Skeletal muscle tissue (tissue), 4 donors: ENCODE measurements around the gene RGS7. TPM values are rescaled to one million over a fixed set of nuclear protein-coding genes. Genes with fewer than 3 reads are reported as not detected.

ENCODE experiments used
- H3K27ac ChIP-seq: one replicate; pipeline ENCODE4 v1.7.0; 2013; ENCODE audit warnings: mild to moderate bottlenecking, low read depth, low read length, inconsistent platforms
- H3K27me3 ChIP-seq, 3 donors: one replicate each; pipeline ENCODE4 v1.7.0; 2013; ENCODE audit warnings: low read length in 3 of 3; ENCODE audit not compliant: control insufficient read depth in 3 of 3, insufficient read depth in 3 of 3
- H3K36me3 ChIP-seq, 3 donors: one replicate each; pipeline ENCODE4 v1.7.0; 2013; ENCODE audit warnings: low read length in 3 of 3; ENCODE audit not compliant: control insufficient read depth in 3 of 3, insufficient read depth in 3 of 3
- H3K4me1 ChIP-seq, 3 donors: one replicate each; pipeline ENCODE4 v1.7.0; 2013; ENCODE audit warnings: low read length in 3 of 3, mild to moderate bottlenecking in 3 of 3; ENCODE audit not compliant: control insufficient read depth in 3 of 3, insufficient read depth in 3 of 3
- H3K4me3 ChIP-seq, 3 donors: one replicate each; pipeline ENCODE4 v1.7.0; 2013; ENCODE audit warnings: low read length in 3 of 3
- H3K9ac ChIP-seq, 3 donors: one replicate each; pipeline ENCODE4 v1.7.0; 2013; ENCODE audit warnings: low read length in 3 of 3, mild to moderate bottlenecking in 3 of 3, moderate library complexity in 2 of 3, low read depth in 1 of 3
- H3K9me3 ChIP-seq, 3 donors: one replicate each; pipeline ENCODE4 v1.7.0; 2013; ENCODE audit warnings: low read length in 3 of 3; ENCODE audit not compliant: control insufficient read depth in 3 of 3
- total RNA-seq: library from RNA; depleted of rRNA; stranded (reverse); fragments of >200 nt; gene quantifications from one replicate; pipeline ENCODE4 v1.2.3, GENCODE V29; 2014
- donor health status: Osteomylitis.

RGS7 gene
- total RNA-seq, 1 donor from 2014 or later, result not detected

DNA sequence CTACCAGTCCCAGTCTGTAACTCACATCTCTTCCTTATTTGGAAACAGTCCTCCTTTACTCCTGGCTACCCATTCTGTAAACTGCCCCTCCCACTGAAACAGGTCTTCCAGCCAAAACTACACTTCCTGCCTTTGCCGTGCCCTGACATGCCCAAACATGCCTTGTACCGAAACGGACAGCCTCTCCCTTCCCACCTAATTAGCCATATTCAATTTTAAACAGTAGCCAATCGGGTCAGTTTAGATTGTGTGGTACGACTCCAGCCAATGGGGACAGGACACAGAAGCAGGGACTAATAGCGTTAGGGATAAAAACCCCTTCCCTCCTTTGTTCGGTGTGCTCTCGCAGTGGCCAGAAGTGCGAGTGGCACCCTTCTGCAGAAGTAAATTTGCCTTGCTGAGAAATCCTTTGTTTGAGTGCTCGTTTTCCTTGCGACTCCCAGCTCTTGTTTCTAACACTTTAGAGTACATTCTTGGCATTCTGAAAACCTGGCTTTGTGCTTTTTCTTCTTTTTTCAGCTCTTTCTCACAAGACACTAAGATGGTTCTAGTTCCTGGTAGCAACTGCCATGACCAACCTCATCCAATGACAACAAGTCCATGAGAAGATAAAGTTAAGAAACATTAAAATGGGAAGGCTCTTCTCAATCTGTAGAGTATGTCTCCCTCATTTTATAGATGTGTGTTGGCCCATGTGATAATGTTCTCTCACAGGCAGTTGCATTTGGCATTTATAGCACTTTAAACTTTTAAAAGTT lies 419.9 kb downstream of the RGS7 start:
- H3K9me3 ChIP-seq, result peaks cover 3 to 6% (median 5%) of the 10 kb centered on the region in 3 donors
- no peaks in the 10 kb centered on the region for H3K4me1 ChIP-seq
- H3K27me3 ChIP-seq, result no peaks in the 10 kb centered on the region
- no peaks in the 10 kb centered on the region for H3K36me3 ChIP-seq
- no peak overlapping the region for H3K27ac ChIP-seq
- no peak overlapping the region for H3K4me3 ChIP-seq
- no peak overlapping the region for H3K9ac ChIP-seq

DNA sequence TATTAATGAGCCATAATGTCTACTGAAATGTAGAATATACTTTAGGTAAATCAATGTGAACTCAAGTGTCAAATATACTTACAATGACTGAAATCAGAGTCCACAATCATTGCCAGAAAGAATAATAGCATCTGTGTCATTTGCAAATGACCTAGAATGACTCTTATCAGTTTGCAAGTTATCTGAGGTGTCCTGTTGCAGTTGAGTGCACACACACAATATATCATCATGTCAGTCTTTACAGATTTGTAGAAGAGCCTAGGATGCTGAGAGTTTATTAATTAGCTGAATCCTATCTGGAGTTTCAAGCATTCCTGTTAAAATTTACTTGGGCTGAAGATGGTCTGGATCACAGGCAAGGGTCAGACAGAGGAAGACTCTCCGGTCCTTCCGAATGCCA lies 421.1 kb downstream of the RGS7 start:
- H3K9me3 ChIP-seq, result peaks cover 3 to 6% (median 5%) of the 10 kb centered on the region in 3 donors
- H3K4me1 ChIP-seq, result no peaks in the 10 kb centered on the region
- H3K4me3 ChIP-seq, result no peak overlapping the region
- H3K9ac ChIP-seq, result no peak overlapping the region
- no peaks in the 10 kb centered on the region for H3K27me3 ChIP-seq
- no peaks in the 10 kb centered on the region for H3K36me3 ChIP-seq
- no peak overlapping the region for H3K27ac ChIP-seq

DNA sequence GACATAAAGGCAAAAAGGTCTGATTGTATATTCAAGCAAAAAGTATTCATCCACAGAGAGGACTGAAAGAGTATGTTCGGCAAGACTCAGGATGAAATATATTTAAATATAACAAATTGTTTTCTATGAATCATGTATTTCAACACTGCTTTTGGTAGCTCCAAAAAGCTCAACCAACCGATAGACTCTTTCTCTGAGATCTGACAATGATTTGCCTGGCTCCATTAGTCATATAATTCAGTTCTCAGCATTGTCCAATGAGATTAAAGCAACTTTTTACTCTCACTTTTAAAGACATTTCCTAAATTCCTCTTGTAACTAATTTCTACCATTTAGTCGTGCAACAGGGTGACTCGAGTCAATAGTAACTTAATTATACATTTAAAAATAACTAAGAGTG lies 426.0 kb downstream of the RGS7 start:
- no peaks in the 10 kb centered on the region for H3K36me3 ChIP-seq

DNA sequence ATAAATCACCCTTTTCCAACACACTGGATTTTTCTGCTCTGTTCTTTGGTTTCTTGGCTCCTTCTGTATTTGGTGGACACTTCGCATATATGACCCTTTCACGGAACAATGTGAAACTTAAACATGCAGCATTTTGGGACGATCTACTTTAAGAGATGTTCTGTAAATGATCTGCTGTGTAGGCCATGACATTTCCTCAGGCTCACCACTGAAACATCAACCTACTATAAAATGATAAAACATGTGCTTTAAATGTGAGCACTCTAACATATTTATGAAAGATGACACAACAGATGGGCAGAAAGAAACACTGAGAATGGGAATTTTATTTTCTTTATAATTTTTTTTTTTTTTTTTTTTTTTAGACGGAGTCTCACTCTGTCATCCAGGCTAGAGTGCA lies 428.7 kb downstream of the RGS7 start:
- Histone ChIP-seq H3K36me3 (no peaks in the 10 kb centered on the region), H3K27ac (no peak overlapping the region), H3K27me3 (no peaks in the 10 kb centered on the region), H3K9me3 (no peaks in the 10 kb centered on the region), H3K9ac (no peak overlapping the region), H3K4me1 (no peaks in the 10 kb centered on the region), H3K4me3 (no peak overlapping the region)

More for the DNA sequence above, 426.0 kb downstream of the RGS7 start:
- Histone ChIP-seq H3K4me1 (no peaks in the 10 kb centered on the region), H3K27ac (no peak overlapping the region), H3K9ac (no peak overlapping the region), H3K27me3 (no peaks in the 10 kb centered on the region), H3K9me3 (peaks cover 0 to 2% (median 0%) of the 10 kb centered on the region in 3 donors), H3K4me3 (no peak overlapping the region)

DNA sequence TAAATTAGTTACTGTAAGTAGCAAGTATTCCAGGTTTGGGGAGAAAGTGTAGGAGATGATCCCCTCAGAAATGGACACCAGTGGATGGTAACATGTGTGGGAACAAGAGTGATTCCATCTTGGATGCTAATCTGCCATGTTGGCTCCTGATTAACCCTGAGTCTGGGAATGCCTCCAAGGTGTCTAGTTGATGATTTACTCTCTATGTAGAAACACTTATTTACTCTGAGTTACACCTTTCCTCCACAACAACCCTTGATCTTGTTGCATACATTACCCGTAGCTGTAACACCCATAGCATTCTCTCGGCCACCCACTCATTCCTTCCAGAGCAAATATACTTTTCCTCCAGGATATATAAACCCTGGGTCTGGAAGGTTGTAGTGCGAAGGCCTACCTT lies 429.2 kb downstream of the RGS7 start:
- Histone ChIP-seq H3K4me3 (no peak overlapping the region), H3K27ac (no peak overlapping the region), H3K36me3 (no peaks in the 10 kb centered on the region), H3K4me1 (no peaks in the 10 kb centered on the region), H3K9ac (no peak overlapping the region), H3K9me3 (no peaks in the 10 kb centered on the region), H3K27me3 (no peaks in the 10 kb centered on the region)

DNA sequence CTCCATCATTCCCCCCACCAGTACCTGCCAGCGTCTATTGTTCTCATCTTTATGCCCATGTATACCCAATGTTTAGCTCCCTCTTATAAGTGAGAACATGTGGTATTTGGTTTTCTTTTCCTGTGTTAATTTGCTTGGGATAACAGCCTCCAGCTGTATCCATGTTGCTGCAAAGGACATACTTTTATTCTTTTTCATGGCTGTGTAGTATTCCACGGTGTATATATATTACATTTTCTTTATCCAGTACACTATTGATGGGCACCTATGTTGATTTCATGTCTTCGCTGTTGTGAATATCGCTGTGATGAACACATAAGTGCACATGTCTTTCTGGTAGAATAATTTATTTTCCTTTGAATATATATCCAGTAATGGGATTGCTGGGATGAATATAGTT lies 431.7 kb downstream of the RGS7 start:
- no peaks in the 10 kb centered on the region for H3K4me1 ChIP-seq
- no peak overlapping the region for H3K27ac ChIP-seq
- no peaks in the 10 kb centered on the region for H3K9me3 ChIP-seq
- H3K27me3 ChIP-seq, result no peaks in the 10 kb centered on the region
- H3K36me3 ChIP-seq, result no peaks in the 10 kb centered on the region
- no peak overlapping the region for H3K4me3 ChIP-seq
- H3K9ac ChIP-seq, result no peak overlapping the region

DNA sequence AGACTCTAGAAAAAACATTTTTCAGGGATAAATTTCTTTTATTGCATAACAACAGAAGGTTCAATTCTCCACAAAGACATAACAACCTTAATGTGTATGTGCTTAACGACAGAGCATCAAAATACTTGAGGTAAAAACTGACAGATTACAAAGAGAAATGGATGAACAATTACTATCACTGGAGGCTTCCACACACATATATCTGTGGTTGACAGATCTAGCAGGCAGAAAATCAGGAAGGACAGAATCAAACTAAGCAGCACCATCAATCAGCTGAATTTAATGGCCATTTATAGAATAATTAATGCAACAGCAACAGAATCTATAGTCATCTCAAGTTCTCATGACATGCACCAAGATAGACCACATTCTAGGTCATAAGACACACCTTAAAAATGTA lies 439.0 kb downstream of the RGS7 start:
- Histone ChIP-seq H3K4me3 (no peak overlapping the region), H3K36me3 (no peaks in the 10 kb centered on the region), H3K9ac (no peak overlapping the region), H3K27me3 (no peaks in the 10 kb centered on the region), H3K27ac (no peak overlapping the region), H3K9me3 (no peaks in the 10 kb centered on the region), H3K4me1 (no peaks in the 10 kb centered on the region)

DNA sequence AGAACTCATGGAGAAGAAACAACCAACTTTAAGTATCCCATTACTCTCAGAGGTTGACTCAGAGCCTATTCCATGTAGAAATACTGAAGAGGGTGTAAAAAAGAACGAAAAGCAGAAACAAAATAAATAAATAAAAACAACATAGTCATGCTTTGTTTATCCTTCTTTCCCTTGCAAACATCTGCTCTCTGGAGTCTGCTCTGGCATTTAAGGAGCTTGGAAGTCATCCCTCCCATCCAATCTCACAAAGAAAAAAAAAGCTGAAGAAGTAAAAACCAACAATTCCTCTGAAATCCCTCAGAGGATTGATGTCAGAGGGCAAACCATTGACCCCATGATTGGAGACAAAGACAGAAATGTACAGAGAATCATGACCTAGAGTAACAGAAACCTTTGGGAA lies 442.5 kb downstream of the RGS7 start:
- Histone ChIP-seq H3K36me3 (no peaks in the 10 kb centered on the region), H3K4me3 (no peak overlapping the region), H3K4me1 (no peaks in the 10 kb centered on the region), H3K27ac (no peak overlapping the region), H3K9ac (no peak overlapping the region), H3K27me3 (no peaks in the 10 kb centered on the region), H3K9me3 (no peaks in the 10 kb centered on the region)

DNA sequence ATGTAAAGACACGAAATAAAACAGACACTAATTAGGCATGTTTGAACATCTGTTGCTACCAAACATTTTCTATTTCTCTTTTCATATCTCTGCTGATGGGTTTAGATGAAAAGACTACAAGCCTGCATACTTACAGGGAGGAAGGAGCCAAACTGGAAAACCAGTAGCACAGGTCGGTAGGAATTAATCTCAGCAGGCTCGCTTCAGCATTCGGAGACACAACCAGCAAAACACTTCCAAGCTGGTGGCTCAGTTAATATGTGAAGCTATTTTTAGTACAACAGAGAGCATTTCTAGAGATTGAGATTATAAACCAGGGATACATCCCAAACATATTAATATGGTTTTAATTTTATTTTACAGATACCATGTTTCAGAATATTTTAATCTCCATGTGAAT lies 444.2 kb downstream of the RGS7 start:
- no peak overlapping the region for H3K27ac ChIP-seq
- H3K27me3 ChIP-seq, result no peaks in the 10 kb centered on the region
- no peaks in the 10 kb centered on the region for H3K4me1 ChIP-seq
- H3K4me3 ChIP-seq, result no peak overlapping the region
- no peak overlapping the region for H3K9ac ChIP-seq
- no peaks in the 10 kb centered on the region for H3K9me3 ChIP-seq
- no peaks in the 10 kb centered on the region for H3K36me3 ChIP-seq

DNA sequence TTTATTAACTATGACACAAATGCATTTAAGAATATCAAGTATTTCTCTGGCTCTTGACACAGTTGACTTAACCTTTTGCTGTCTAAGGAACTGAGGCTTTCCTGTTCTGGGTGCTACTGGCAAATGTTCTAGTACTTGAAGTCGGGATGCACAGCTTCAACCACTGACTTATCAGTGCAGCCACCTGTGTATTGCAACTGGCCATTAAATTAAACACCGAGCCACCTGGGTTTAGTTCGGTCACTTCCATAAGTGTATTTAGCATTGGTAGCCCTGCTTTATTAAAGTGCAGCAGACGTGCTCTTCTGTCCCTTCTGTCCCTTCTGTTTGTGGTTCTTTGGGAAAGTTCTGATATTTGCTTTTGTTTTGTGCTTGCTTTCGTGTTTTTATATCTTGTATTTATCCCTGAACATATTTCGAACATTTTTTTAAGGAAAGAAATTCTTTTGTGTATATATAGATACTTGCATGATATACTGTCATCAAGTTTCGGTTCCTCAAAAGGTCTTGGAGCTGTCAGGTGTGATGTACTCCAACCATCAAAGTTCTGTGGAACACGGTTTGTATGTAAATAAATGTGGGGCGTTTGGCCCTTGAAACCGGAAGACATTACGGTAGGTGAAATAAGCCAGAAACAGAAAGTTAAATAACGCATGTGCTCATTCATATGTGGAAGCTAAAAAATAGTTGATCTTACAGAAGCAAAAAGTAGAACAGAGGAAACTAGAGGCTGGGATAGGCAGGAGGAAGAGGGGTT lies 447.1 kb downstream of the RGS7 start:
- H3K4me1 ChIP-seq, result no peaks in the 10 kb centered on the region
- no peak overlapping the region for H3K27ac ChIP-seq
- H3K9me3 ChIP-seq, result peaks cover 0 to 2% (median 0%) of the 10 kb centered on the region in 3 donors
- no peak overlapping the region for H3K9ac ChIP-seq
- no peaks in the 10 kb centered on the region for H3K36me3 ChIP-seq
- no peaks in the 10 kb centered on the region for H3K27me3 ChIP-seq
- H3K4me3 ChIP-seq, result no peak overlapping the region
